B cell (primary cell): Measurements from ENCODE around the gene SNAP47. TPM values are rescaled to one million over a fixed set of nuclear protein-coding genes. Genes with fewer than 3 reads are reported as not detected.

Source experiments
- ATAC-seq: fragments of 200-7000 bp; cut with Tn5 transposase; one replicate; pipeline ENCODE4 v1.10.0; 2021; ENCODE audit warnings: low read depth, mild to moderate bottlenecking, moderate number of reproducible peaks, moderate library complexity
- CTCF ChIA-PET: fragments of 350-600 bp; sonication (Branson Sonifier 250); formaldehyde crosslinking; loops from one replicate; lab custom pipeline; 2021; ENCODE audit warnings: antibody characterized with exemption, inconsistent platforms; lab: Charles Lee
- POLR2A ChIA-PET: fragments of 350-600 bp; sonication (Branson Sonifier 250); formaldehyde crosslinking; loops from one replicate; lab custom pipeline; 2021; ENCODE audit warnings: antibody characterized with exemption; lab: Charles Lee
- DNase-seq: peaks from one replicate; pipeline ENCODE4 v3.0.0; 2013
- H2AFZ ChIP-seq: 2 replicates; pipeline ENCODE4 v1.6.1; 2012; ENCODE audit warnings: mild to moderate bottlenecking, low read depth, low read length; ENCODE audit not compliant: insufficient read depth, poor library complexity, severe bottlenecking
- H3K27ac ChIP-seq, 2 donors: 1 replicate in 1 of 2; 2 replicates in 1 of 2; pipeline ENCODE4 v1.5.1; 2012 to 2013; ENCODE audit warnings: low read length in 2 of 2, mild to moderate bottlenecking in 2 of 2, moderate library complexity in 1 of 2
- H3K27me3 ChIP-seq, 4 experiments: fragments of 200-600 bp in 1 of 4; sonication (generic) in 1 of 4; replicated peaks in 1 of 4; 1 replicate in 2 of 4; 2 replicates in 2 of 4; pipeline versions ENCODE4 v1.6.1 to v1.7.0; 2013 to 2016; ENCODE audit warnings: low read length in 3 of 4, mild to moderate bottlenecking in 2 of 4, mixed read lengths in 1 of 4, moderate library complexity in 1 of 4; ENCODE audit not compliant: insufficient read depth in 4 of 4, control insufficient read depth in 3 of 4; ENCODE audit errors: control extremely low read depth in 1 of 4
- H3K36me3 ChIP-seq, 2 experiments: replicated peaks in 1 of 2; 1 replicate in 1 of 2; 2 replicates in 1 of 2; pipeline versions ENCODE4 v1.6.1 to v1.7.1; 2013; ENCODE audit warnings: low read length in 1 of 2; ENCODE audit not compliant: insufficient read depth in 2 of 2, control insufficient read depth in 1 of 2; ENCODE audit errors: control extremely low read depth in 1 of 2, extremely low read depth in 1 of 2
- H3K4me1 ChIP-seq, 2 donors: fragments of 200-600 bp in 1 of 2; sonication (generic) in 1 of 2; 1 replicate in 1 of 2; 2 replicates in 1 of 2; pipeline versions ENCODE4 v1.5.1 to v1.6.1; 2013 to 2017; ENCODE audit warnings: low read length in 2 of 2; ENCODE audit not compliant: control insufficient read depth in 2 of 2, insufficient read depth in 2 of 2
- H3K4me2 ChIP-seq: replicated peaks from 2 replicates; pipeline ENCODE3; 2012; ENCODE audit warnings: mild to moderate bottlenecking, low read depth, low read length; ENCODE audit not compliant: poor library complexity, severe bottlenecking
- H3K4me3 ChIP-seq, 5 experiments: fragments of 200-600 bp in 1 of 5; sonication (generic) in 1 of 5; 1 replicate in 3 of 5; 2 replicates in 2 of 5; pipeline versions ENCODE4 v1.5.1 to v1.7.0; 2011 to 2016; ENCODE audit warnings: low read length in 4 of 5, mild to moderate bottlenecking in 4 of 5, low read depth in 2 of 5, control low read depth in 1 of 5, moderate library complexity in 1 of 5; ENCODE audit not compliant: insufficient read depth in 1 of 5; ENCODE audit errors: control extremely low read depth in 1 of 5, extremely low read depth in 1 of 5
- H3K79me2 ChIP-seq: fragments of 200-600 bp; sonication (generic); one replicate; pipeline ENCODE4 v1.6.0; 2016; ENCODE audit warnings: low read length; ENCODE audit not compliant: control insufficient read depth, insufficient read depth
- H3K9ac ChIP-seq: fragments of 200-600 bp; sonication (generic); 2 replicates; pipeline ENCODE4 v1.6.1; 2017; ENCODE audit warnings: mild to moderate bottlenecking, low read length, moderate library complexity
- H3K9me3 ChIP-seq, 3 donors: one replicate each; pipeline versions ENCODE4 v1.6.1 to v1.7.1; 2013; ENCODE audit warnings: low read length in 2 of 3; ENCODE audit not compliant: control insufficient read depth in 2 of 3, insufficient read depth in 1 of 3; ENCODE audit errors: control extremely low read depth in 1 of 3
- H4K20me1 ChIP-seq: 2 replicates; pipeline ENCODE4 v1.6.0; 2012; ENCODE audit warnings: mild to moderate bottlenecking, low read length; ENCODE audit not compliant: insufficient read depth, control insufficient read depth, poor library complexity, severe bottlenecking
- H3K27ac Mint-ChIP-seq: one replicate; pipeline ENCODE4 v1.8.0; 2021; ENCODE audit warnings: mixed read lengths
- H3K27me3 Mint-ChIP-seq: one replicate; pipeline ENCODE4 v1.8.0; 2021; ENCODE audit warnings: mixed read lengths
- H3K4me1 Mint-ChIP-seq: one replicate; pipeline ENCODE4 v1.8.0; 2021; ENCODE audit warnings: mixed read lengths
- H3K4me3 Mint-ChIP-seq: one replicate; pipeline ENCODE4 v1.8.0; 2021; ENCODE audit warnings: mixed read lengths
- H3K9me3 Mint-ChIP-seq: one replicate; pipeline ENCODE4 v1.8.0; 2022; ENCODE audit warnings: mixed read lengths; ENCODE audit not compliant: insufficient read depth
- WGBS: methylation state at CpG from one replicate; pipeline ENCODE4 v1.1.5; 2013; ENCODE audit warnings: missing lambda C conversion rate; ENCODE audit not compliant: insufficient coverage; 5-methylcytosine and 5-hydroxymethylcytosine counted together
- intact Hi-C: fragments of 100-400 bp; cut with micrococcal nuclease; formaldehyde crosslinking; loops from one replicate; pipeline ENCODE4 v1.10.0; 2022
- polyA plus RNA-seq: library from polyadenylated mRNA; depleted of rRNA; stranded (reverse); fragments of >200 nt; gene quantifications from 2 replicates; pipeline ENCODE4 v1.2.3, GENCODE V29; 2012
- total RNA-seq, 2 donors: library from RNA; stranded (reverse); fragments of 120-200 nt in 1 of 2; gene quantifications; 1 replicate in 1 of 2; 2 replicates in 1 of 2; pipeline versions ENCODE4 v1.2.3 to v1.2.4, GENCODE V29; 2013 to 2022
- TF ChIP-seq, protein P1 (sequence below): fragments of 200-600 bp; IDR thresholded peaks from one replicate; pipeline ENCODE4 v1.8.0; 2022; ENCODE audit warnings: antibody characterized with exemption, mild to moderate bottlenecking

The SNAP47 gene
- total and polyA plus RNA-seq, 2 donors (not counting 1 experiment from before 2014, with no cell fraction given), result 25.6 to 34.9 TPM

DNA sequence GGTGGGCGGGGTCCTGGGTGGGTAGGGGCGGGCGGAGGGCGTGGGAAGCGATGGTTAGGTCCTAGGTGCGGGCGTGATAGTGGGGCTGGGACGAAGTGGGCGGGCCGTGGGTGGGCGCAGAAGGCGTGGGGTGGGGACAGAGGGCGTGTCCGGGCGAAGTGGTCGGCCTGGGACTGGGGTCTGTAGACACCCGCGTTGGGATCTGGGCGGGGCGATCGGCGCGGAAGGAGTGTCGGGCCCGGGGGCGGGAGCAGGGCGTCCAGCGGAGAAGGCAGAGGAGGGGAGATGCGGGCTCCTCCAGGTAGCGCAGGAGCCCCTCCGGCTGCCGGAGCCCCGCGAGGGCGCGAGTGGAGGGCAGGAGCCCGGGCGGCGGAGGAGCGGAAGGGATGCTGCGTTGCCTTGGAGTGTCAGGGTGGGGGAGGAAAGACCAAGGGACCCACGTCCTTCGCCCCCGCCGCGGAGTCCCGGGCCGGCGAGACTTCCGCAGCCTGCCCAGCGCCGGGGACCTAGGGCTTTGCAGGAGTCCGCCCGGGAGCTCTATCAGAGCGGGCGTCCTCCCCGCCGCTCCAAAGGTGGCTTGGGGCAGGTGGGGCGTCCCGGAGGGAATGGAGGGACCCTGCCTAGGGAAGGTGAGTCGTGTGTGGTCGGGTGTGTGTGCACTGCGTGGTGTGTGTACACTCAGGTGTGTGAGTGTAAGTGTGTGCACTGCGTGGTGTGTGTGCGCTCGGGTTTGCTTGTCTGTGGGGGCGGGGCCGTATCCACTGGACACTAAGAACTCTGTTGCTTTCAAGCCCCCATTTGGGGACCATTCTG, 53.2 kb downstream of the SNAP47 start:
- Histone ChIP-seq H4K20me1 (no peaks in the 10 kb centered on the region), H3K4me2 (peak overlapping the region; percentile 86), H3K9me3 (peaks cover 0 to 17% (median 0%) of the 10 kb centered on the region in 3 donors), H2AFZ (peak overlapping the region; percentile 94), H3K4me1 (peaks cover 26 to 35% of the 10 kb centered on the region in 2 donors), H3K36me3 (no peaks in the 10 kb centered on the region), H3K79me2 (no peaks in the 10 kb centered on the region), H3K4me3 (peak overlapping the region; percentile 28 to 79 (median 76)), H3K9ac (peak overlapping the region; percentile 77), H3K27ac (no peak overlapping the region), H3K27me3 (no peaks in the 10 kb centered on the region)
- peak overlapping the region; percentile 41 for H3K27ac Mint-ChIP-seq
- DNase-seq (no peak), ATAC-seq (peak; percentile 62)
- CTCF ChIA-PET, result no interaction called here
- no peaks in the 10 kb centered on the region for H3K9me3 Mint-ChIP-seq
- peaks cover 19% of the 10 kb centered on the region for H3K4me1 Mint-ChIP-seq
- POLR2A ChIA-PET, result interaction anchor here (0.7 to 1.0 kb wide), 3 partner anchors 49 to 59 kb away, joined by 5 to 7 read pairs (median 6); partner anchors contain the start of genes JMJD4 and SNAP47
- H3K27me3 Mint-ChIP-seq, result no peaks in the 10 kb centered on the region
- intact Hi-C loops, result loop anchor here (1.0 to 10.0 kb wide), 7 partner anchors 26 to 1694 kb away; partner anchors contain the start of genes JMJD4, RNF187, SNAP47 and TRIM11
- 1% methylated on average over 61 of the region's 68 CpGs for WGBS
- TF ChIP-seq, protein P1, sequence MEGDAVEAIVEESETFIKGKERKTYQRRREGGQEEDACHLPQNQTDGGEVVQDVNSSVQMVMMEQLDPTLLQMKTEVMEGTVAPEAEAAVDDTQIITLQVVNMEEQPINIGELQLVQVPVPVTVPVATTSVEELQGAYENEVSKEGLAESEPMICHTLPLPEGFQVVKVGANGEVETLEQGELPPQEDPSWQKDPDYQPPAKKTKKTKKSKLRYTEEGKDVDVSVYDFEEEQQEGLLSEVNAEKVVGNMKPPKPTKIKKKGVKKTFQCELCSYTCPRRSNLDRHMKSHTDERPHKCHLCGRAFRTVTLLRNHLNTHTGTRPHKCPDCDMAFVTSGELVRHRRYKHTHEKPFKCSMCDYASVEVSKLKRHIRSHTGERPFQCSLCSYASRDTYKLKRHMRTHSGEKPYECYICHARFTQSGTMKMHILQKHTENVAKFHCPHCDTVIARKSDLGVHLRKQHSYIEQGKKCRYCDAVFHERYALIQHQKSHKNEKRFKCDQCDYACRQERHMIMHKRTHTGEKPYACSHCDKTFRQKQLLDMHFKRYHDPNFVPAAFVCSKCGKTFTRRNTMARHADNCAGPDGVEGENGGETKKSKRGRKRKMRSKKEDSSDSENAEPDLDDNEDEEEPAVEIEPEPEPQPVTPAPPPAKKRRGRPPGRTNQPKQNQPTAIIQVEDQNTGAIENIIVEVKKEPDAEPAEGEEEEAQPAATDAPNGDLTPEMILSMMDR, result no peak
- peak overlapping the region; percentile 91 for H3K4me3 Mint-ChIP-seq
